ENCODE data around the gene SELENOO. TPM values are rescaled to one million over a fixed set of nuclear protein-coding genes. Genes with fewer than 3 reads are reported as not detected.

SELENOO gene
- total and polyA plus RNA-seq, 2 of the 13 experiments (the other 11 are each of a cell fraction or from before 2014, with no cell fraction given): 14.4 to 19.0 TPM

DNA sequence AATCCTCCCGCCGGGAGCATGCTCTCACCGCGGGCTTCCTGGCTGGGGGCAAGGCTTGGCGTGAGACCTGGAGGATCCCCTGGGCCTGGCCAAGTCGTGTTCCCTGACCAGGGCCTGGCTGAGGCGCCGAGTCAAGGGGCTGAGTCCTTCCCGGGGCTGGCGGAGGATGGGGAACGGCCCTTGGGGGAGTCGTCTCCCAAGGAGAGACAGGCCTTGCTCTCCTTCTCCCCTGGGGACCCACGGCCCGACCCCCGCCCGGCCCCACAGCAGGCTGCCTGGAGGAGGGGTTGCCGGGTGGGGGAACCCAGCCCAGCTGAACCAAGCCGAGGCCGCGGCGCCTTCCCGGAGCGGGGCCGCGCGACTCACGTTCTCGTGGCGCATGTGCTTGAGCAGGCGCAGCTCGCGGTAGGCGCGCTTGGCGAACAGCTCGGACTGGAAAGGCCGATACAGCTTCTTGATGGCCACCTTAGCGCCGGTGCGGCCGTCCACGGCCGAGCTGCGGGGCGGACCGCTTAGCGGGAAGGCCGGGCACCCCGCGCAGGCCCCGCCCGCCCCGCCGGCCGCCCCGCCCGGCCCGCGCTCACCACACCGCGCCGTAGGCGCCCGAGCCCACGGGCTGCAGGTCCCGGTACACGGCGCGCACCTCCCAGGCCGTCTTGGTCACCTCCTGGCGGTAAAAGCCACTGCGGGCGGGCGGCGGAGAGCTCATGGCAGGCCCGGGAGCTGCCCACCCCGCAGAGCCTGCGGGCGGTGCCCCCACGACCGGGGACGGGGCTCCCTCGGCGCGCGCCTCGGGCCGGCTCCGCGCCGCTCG, 60.2 kb downstream of the SELENOO start (continued):
- TF ChIP-seq BCLAF1 (IDR thresholded peaks at IDR 0.05) (no peak), ZNF296 (CRISPR knock-in tag; conservative IDR thresholded peaks at IDR 0.05) (no peak), LCORL (IDR thresholded peaks at IDR 0.05) (no peak), LCORL (CRISPR knock-in tag; IDR thresholded peaks at IDR 0.05) (0 out of 2 replicates have a peak, but pooled peaks have one; percentile 20), MAFF (IDR thresholded peaks at IDR 0.05; ENCODE audit: low read depth, low read length) (no peak), DNMT3B (CRISPR knock-in tag; conservative IDR thresholded peaks at IDR 0.05) (no peak), HES4 (CRISPR knock-in tag; IDR thresholded peaks at IDR 0.05; ENCODE audit: borderline replicate concordance) (no peak; the same call in 1 of the 2 replicates), SRSF1 (optimal IDR thresholded peaks at IDR 0.05; ENCODE audit: low read depth, low read length) (no peak), DNMT1 (CRISPR knock-in tag; IDR thresholded peaks at IDR 0.05) (no peak), ZNF232 (CRISPR knock-in tag; IDR thresholded peaks at IDR 0.05; ENCODE audit: borderline replicate concordance) (no peak), SNAPC2 (CRISPR knock-in tag; IDR thresholded peaks at IDR 0.05) (no peak), CHCHD3 (CRISPR knock-in tag; IDR thresholded peaks at IDR 0.05) (no peak), TGIF2 (CRISPR knock-in tag; IDR thresholded peaks at IDR 0.05) (no peak), ZNF576 (CRISPR knock-in tag; IDR thresholded peaks at IDR 0.05) (no peak), SMAD3 (CRISPR knock-in tag; IDR thresholded peaks at IDR 0.05) (no peak), MZF1 (CRISPR knock-in tag; IDR thresholded peaks at IDR 0.05; ENCODE audit: borderline replicate concordance) (no peak), MXD4 (CRISPR knock-in tag; IDR thresholded peaks at IDR 0.05) (peak; percentile 76), ZNF775 (CRISPR knock-in tag; IDR thresholded peaks at IDR 0.05; ENCODE audit: borderline replicate concordance) (no peak)
- TF ChIP-seq, protein P1, sequence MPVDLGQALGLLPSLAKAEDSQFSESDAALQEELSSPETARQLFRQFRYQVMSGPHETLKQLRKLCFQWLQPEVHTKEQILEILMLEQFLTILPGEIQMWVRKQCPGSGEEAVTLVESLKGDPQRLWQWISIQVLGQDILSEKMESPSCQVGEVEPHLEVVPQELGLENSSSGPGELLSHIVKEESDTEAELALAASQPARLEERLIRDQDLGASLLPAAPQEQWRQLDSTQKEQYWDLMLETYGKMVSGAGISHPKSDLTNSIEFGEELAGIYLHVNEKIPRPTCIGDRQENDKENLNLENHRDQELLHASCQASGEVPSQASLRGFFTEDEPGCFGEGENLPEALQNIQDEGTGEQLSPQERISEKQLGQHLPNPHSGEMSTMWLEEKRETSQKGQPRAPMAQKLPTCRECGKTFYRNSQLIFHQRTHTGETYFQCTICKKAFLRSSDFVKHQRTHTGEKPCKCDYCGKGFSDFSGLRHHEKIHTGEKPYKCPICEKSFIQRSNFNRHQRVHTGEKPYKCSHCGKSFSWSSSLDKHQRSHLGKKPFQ (CRISPR knock-in tag; IDR thresholded peaks at IDR 0.05; ENCODE audit: insufficient replicate concordance): no peak
- TF ChIP-seq, protein P2, sequence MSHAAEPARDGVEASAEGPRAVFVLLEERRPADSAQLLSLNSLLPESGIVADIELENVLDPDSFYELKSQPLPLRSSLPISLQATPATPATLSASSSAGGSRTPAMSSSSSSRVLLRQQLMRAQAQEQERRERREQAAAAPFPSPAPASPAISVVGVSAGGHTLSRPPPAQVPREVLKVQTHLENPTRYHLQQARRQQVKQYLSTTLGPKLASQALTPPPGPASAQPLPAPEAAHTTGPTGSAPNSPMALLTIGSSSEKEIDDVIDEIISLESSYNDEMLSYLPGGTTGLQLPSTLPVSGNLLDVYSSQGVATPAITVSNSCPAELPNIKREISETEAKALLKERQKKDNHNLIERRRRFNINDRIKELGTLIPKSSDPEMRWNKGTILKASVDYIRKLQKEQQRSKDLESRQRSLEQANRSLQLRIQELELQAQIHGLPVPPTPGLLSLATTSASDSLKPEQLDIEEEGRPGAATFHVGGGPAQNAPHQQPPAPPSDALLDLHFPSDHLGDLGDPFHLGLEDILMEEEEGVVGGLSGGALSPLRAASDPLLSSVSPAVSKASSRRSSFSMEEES (CRISPR knock-in tag; IDR thresholded peaks at IDR 0.05): no peak
- TF ChIP-seq, protein P3, sequence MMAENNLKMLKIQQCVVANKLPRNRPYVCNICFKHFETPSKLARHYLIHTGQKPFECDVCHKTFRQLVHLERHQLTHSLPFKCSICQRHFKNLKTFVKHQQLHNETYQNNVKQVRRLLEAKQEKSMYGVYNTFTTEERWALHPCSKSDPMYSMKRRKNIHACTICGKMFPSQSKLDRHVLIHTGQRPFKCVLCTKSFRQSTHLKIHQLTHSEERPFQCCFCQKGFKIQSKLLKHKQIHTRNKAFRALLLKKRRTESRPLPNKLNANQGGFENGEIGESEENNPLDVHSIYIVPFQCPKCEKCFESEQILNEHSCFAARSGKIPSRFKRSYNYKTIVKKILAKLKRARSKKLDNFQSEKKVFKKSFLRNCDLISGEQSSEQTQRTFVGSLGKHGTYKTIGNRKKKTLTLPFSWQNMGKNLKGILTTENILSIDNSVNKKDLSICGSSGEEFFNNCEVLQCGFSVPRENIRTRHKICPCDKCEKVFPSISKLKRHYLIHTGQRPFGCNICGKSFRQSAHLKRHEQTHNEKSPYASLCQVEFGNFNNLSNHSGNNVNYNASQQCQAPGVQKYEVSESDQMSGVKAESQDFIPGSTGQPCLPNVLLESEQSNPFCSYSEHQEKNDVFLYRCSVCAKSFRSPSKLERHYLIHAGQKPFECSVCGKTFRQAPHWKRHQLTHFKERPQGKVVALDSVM (CRISPR knock-in tag; IDR thresholded peaks at IDR 0.05): no peak

All from HepG2 (cell line).